HepG2 (cell line): Measurements from ENCODE around the gene HRNR. TPM values are rescaled to one million over a fixed set of nuclear protein-coding genes. Genes with fewer than 3 reads are reported as not detected.

Source experiments
- ATAC-seq: fragments of 200-7000 bp; cut with Tn5 transposase; 3 replicates; pipeline ENCODE4 v1.9.1; 2020; ENCODE audit warnings: mild to moderate bottlenecking, moderate library complexity
- BruUV-seq: library from RNA; stranded (reverse); fragments of 400-500 nt; replicated peaks from 2 replicates; lab custom pipeline; 2021; lab: Mats Ljungman, UMichigan
- CTCF ChIA-PET: fragments of 300-600 bp; formaldehyde crosslinking; extraction: SDS; loops from one replicate; lab custom pipeline; 2021; ENCODE audit warnings: low total read pairs, inconsistent platforms, low intra/inter-chr PET ratio; lab: Yijun Ruan, JAX
- POLR2A ChIA-PET: fragments of 350-600 bp; sonication (Branson Sonifier 250); formaldehyde crosslinking; loops from one replicate; lab custom pipeline; 2020; ENCODE audit warnings: antibody characterized with exemption, inconsistent platforms; lab: Yijun Ruan, JAX
- DNase-seq: peaks from one replicate; pipeline ENCODE4 v3.0.0-alpha.2; 2015; ENCODE audit warnings: low spot score
- FAIRE-seq: peaks from 3 replicates; lab custom pipeline; 2011; peaks lifted over from hg19 to GRCh38; lab: Jason Lieb, UNC
- H2AFZ ChIP-seq: one replicate; pipeline ENCODE4 v1.6.1; 2011; ENCODE audit warnings: low read length, inconsistent platforms
- H3K27ac ChIP-seq: fragments of 300-600 bp; 3 replicates; pipeline ENCODE4 v1.8.0; 2011; ENCODE audit warnings: mixed run types, mild to moderate bottlenecking, mixed read lengths, low read length, inconsistent platforms; ENCODE audit not compliant: insufficient read depth; ENCODE audit errors: extremely low read length
- H3K27me3 ChIP-seq, 2 experiments: fragments of 200-600 bp in 1 of 2; 2 replicates in 1 of 2; 3 replicates in 1 of 2; pipeline versions ENCODE4 v1.6.0 to v1.8.0; 2011; ENCODE audit warnings: low read length in 2 of 2, mild to moderate bottlenecking in 2 of 2, moderate library complexity in 2 of 2, inconsistent platforms in 1 of 2; ENCODE audit not compliant: insufficient read depth in 2 of 2, control insufficient read depth in 1 of 2
- H3K36me3 ChIP-seq, 2 experiments: fragments of 200-600 bp in 1 of 2; replicated peaks in 1 of 2; 2 replicates in 1 of 2; 3 replicates in 1 of 2; pipeline versions ENCODE4 v1.5.1 to v1.8.0; 2011; ENCODE audit warnings: low read length in 2 of 2, inconsistent platforms in 1 of 2; ENCODE audit not compliant: insufficient read depth in 2 of 2, control insufficient read depth in 1 of 2
- H3K4me1 ChIP-seq: 2 replicates; pipeline ENCODE4 v1.5.1; 2012; ENCODE audit warnings: low read length, inconsistent platforms; ENCODE audit not compliant: insufficient read depth
- H3K4me2 ChIP-seq: 2 replicates; pipeline ENCODE4 v1.6.0; 2011; ENCODE audit warnings: low read depth, low read length, inconsistent platforms
- H3K4me3 ChIP-seq, 3 experiments: fragments of 200-600 bp in 1 of 3; sonication (generic), shearing (Covaris generic) in 1 of 3; replicated peaks in 1 of 3; 2 replicates each; pipeline ENCODE4 v1.5.1; 2011 to 2016; ENCODE audit warnings: low read length in 3 of 3, inconsistent platforms in 2 of 3, low read depth in 2 of 3, mild to moderate bottlenecking in 2 of 3, control low read depth in 1 of 3, mixed read lengths in 1 of 3; ENCODE audit not compliant: insufficient read depth in 1 of 3
- H3K79me2 ChIP-seq: one replicate; pipeline ENCODE4 v1.6.1; 2011; ENCODE audit warnings: low read length, inconsistent platforms; ENCODE audit not compliant: insufficient read depth
- H3K9ac ChIP-seq: 2 replicates; pipeline ENCODE4 v1.6.0; 2011; ENCODE audit warnings: mild to moderate bottlenecking, low read depth, low read length, inconsistent platforms; ENCODE audit not compliant: insufficient read depth
- H3K9me3 ChIP-seq: 2 replicates; pipeline ENCODE4 v1.5.1; 2012; ENCODE audit warnings: mild to moderate bottlenecking, low read length
- H4K20me1 ChIP-seq: 2 replicates; pipeline ENCODE4 v1.6.0; 2011; ENCODE audit warnings: inconsistent platforms, mild to moderate bottlenecking, low read length, moderate library complexity; ENCODE audit not compliant: insufficient read depth
- ATF7-NPFF ChIP-seq: sonication (generic); formaldehyde crosslinking; IDR thresholded peaks from 2 replicates; pipeline ENCODE4 v1.8.1; 2023; ENCODE audit warnings: mild to moderate bottlenecking, low read depth, missing genetic modification reagents, moderate library complexity
- HNRNPUL1 ChIP-seq: fragments of 200-400 bp; formaldehyde crosslinking; IDR thresholded peaks from 2 replicates; pipeline ENCODE4 v1.6.1; 2017; ENCODE audit warnings: low read depth, mild to moderate bottlenecking, low read length, moderate library complexity
- PITX1 ChIP-seq: sonication (generic); formaldehyde crosslinking; IDR thresholded peaks from 2 replicates; pipeline ENCODE4 v1.5.1; 2020; ENCODE audit warnings: mild to moderate bottlenecking, missing genetic modification reagents
- RBAK ChIP-seq: sonication (generic); formaldehyde crosslinking; IDR thresholded peaks from 2 replicates; pipeline ENCODE4 v1.5.1; 2020; ENCODE audit warnings: mild to moderate bottlenecking, missing genetic modification reagents
- TGIF2 ChIP-seq: IDR thresholded peaks from 2 replicates; pipeline ENCODE4 v1.6.1; 2016; ENCODE audit warnings: control low read depth, missing compliant biosample characterization
- YY1 ChIP-seq: IDR thresholded peaks from 2 replicates; pipeline ENCODE4 v1.6.1; 2011; ENCODE audit warnings: low read length, low read depth, moderate library complexity, mild to moderate bottlenecking; ENCODE audit not compliant: insufficient read depth, insufficient replicate concordance
- ZNF180 ChIP-seq: sonication (generic); formaldehyde crosslinking; IDR thresholded peaks from 2 replicates; pipeline ENCODE4 v1.4.0; 2020; ENCODE audit warnings: low read depth, missing genetic modification reagents, borderline replicate concordance
- ZNF7 ChIP-seq: IDR thresholded peaks from 2 replicates; pipeline ENCODE4 v1.6.1; 2016; ENCODE audit warnings: missing biosample characterization, missing genetic modification reagents
- ZNF724P ChIP-seq: sonication (generic); formaldehyde crosslinking; IDR thresholded peaks from 2 replicates; pipeline ENCODE4 v1.8.0; 2022; ENCODE audit warnings: missing genetic modification reagents, borderline replicate concordance
- ZNF747 ChIP-seq: sonication (generic); formaldehyde crosslinking; IDR thresholded peaks from 2 replicates; pipeline ENCODE4 v1.8.1; 2023; ENCODE audit warnings: missing genetic modification reagents, mild to moderate bottlenecking, borderline replicate concordance
- WGBS: methylation state at CpG from one replicate; pipeline ENCODE4 v1.1.6; 2017; ENCODE audit warnings: low lambda C conversion rate; 5-methylcytosine and 5-hydroxymethylcytosine counted together
- in situ Hi-C: cut with HindIII; loops from 2 replicates; pipeline ENCODE4 v1.10.0; 2017; ENCODE audit warnings: low pct_unique_long_range_greater_than_20kb; ENCODE audit not compliant: extremely low pct_ligation_motif_present
- intact Hi-C: fragments of 100-400 bp; cut with micrococcal nuclease; formaldehyde crosslinking; loops from one replicate; pipeline ENCODE4 v1.10.0; 2022; ENCODE audit not compliant: unreplicated experiment
- polyA plus RNA-seq, 8 experiments: library from polyadenylated mRNA; depleted of rRNA in 3 of 8; stranded (reverse) in 7 of 8; unstranded in 1 of 8; fragments of >200 nt; fragmentation: Illumina TruSeq in 4 of 8; extraction: Trizol in 4 of 8; gene quantifications; 2 replicates each; pipeline versions ENCODE4 v1.2.1 to v1.2.3, GENCODE V29; 2011 to 2016; ENCODE audit warnings: low read depth in 4 of 8, missing spikeins in 1 of 8, mixed read lengths in 1 of 8; ENCODE audit not compliant: insufficient read depth in 1 of 8
- total RNA-seq, 5 experiments: library from RNA; depleted of rRNA; stranded (reverse); fragments of >200 nt; fragmentation: Illumina TruSeq; extraction: Trizol; gene quantifications; 2 replicates each; pipeline ENCODE4 v1.2.3, GENCODE V29; 2016; ENCODE audit warnings: low read depth in 1 of 5
- TF ChIP-seq, protein P1 (sequence below): sonication (generic); formaldehyde crosslinking; IDR thresholded peaks from 2 replicates; pipeline ENCODE4 v1.4.0; 2020; ENCODE audit warnings: missing genetic modification reagents
- TF ChIP-seq, protein P2 (sequence below): sonication (generic); formaldehyde crosslinking; IDR thresholded peaks from 2 replicates; pipeline ENCODE4 v1.5.0; 2020; ENCODE audit warnings: mild to moderate bottlenecking, low read depth, missing genetic modification reagents, borderline replicate concordance
- TF ChIP-seq, protein P3 (sequence below): sonication (generic); formaldehyde crosslinking; IDR thresholded peaks from 2 replicates; pipeline ENCODE4 v1.9.0; 2022; ENCODE audit warnings: missing genetic modification reagents, mild to moderate bottlenecking, borderline replicate concordance

HRNR gene
- total and polyA plus RNA-seq, 2 of the 13 experiments (the other 11 are each of a cell fraction or from before 2014, with no cell fraction given), result not detected

DNA sequence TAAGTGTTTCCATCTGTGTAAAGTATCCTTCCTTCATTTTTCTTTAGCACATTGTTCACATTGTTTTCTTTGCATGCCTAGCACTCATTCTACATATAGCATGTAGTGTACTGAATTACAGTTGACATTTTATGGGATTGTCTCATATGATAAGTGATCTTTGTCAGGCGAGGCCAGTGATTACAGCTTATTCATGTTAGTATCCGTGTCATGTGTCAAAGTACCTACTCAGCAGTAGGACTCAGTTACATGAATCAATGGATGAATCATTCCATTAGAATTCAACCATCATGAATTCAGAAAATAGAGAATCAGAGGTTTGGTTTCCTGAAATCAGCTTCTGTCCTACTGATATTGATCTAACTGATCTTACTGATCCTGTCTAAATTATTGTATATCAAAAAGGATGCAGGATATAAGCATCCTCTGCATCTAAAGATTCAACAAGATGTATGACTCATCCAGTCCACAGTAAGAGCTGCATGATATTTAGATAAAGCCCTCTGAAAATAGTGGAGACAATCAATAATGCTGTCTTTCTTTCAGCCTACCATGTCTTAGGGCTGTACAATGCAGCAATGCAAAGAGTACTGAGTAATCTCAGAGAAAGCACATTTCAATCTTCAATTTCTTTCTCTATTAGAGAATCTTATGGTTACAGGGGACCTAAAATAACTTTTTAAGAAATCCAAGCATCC, 20.7 kb upstream of the HRNR start:
- no peak overlapping the region for H3K27ac ChIP-seq
- H3K36me3 ChIP-seq, result no peaks in the 10 kb centered on the region
- no peak for DNase-seq
- ATAC-seq, result no peak
- in situ Hi-C loops (no loop called here), intact Hi-C loops (no loop called here)
- WGBS, result 2% methylated on average over 2 of the region's 2 CpGs
- TF ChIP-seq TGIF2 (CRISPR knock-in tag) (no peak), RBAK (CRISPR knock-in tag) (no peak), ZNF180 (CRISPR knock-in tag) (no peak), ZNF747 (CRISPR knock-in tag) (no peak)
- H3K4me3 ChIP-seq, result no peak overlapping the region
- CTCF ChIA-PET, result no interaction called here
- H4K20me1 ChIP-seq, result no peaks in the 10 kb centered on the region
- POLR2A ChIA-PET, result no interaction called here
- no peak overlapping the region for H3K4me2 ChIP-seq
- H2AFZ ChIP-seq, result no peak overlapping the region
- H3K79me2 ChIP-seq, result no peaks in the 10 kb centered on the region
- no peak for FAIRE-seq
- BruUV-seq, result no TSS peak
- no peaks in the 10 kb centered on the region for H3K4me1 ChIP-seq
- no peaks in the 10 kb centered on the region for H3K27me3 ChIP-seq
- H3K9me3 ChIP-seq, result no peaks in the 10 kb centered on the region; the same call in 1 of the 2 replicates
- no peak overlapping the region for H3K9ac ChIP-seq

DNA sequence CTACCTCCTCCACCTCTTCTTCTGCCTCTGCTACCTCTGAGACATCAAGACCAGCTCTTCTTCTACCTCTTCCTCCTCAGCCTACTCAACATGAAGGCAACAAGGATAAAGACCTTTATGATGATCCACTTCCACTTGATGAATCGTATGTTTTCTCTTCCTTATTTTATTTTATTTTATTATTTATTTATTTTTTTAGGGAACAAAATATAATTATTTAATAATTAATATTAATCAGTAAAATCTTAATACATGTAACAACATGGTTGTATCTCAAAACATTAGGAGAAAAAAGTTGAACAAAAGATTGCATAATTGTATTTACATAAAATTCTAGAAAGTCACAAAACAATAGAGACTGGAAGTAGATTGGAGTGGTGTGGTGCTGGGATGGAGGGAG, 13.1 kb upstream of the HRNR start:
- H3K27me3 ChIP-seq, result no peaks in the 10 kb centered on the region
- BruUV-seq, result no TSS peak
- H3K36me3 ChIP-seq, result no peaks in the 10 kb centered on the region
- DNase-seq, result no peak
- no peak overlapping the region for H3K4me3 ChIP-seq
- POLR2A ChIA-PET, result no interaction called here
- H3K4me1 ChIP-seq, result no peaks in the 10 kb centered on the region
- no peak for FAIRE-seq
- CTCF ChIA-PET, result no interaction called here
- ATAC-seq, result no peak
- no peak overlapping the region for H3K27ac ChIP-seq
- WGBS, result 32% methylated on average over 1 of the region's 1 CpG
- H3K4me2 ChIP-seq, result no peak overlapping the region
- H3K9me3 ChIP-seq, result no peaks in the 10 kb centered on the region; the same call in 1 of the 2 replicates
- intact Hi-C loops (no loop called here), in situ Hi-C loops (no loop called here)
- no peak overlapping the region for H3K9ac ChIP-seq
- H2AFZ ChIP-seq, result no peak overlapping the region
- no peaks in the 10 kb centered on the region for H3K79me2 ChIP-seq
- H4K20me1 ChIP-seq, result no peaks in the 10 kb centered on the region
- no peak for TF ChIP-seq ZNF7 (CRISPR knock-in tag)
- TF ChIP-seq, protein P1, sequence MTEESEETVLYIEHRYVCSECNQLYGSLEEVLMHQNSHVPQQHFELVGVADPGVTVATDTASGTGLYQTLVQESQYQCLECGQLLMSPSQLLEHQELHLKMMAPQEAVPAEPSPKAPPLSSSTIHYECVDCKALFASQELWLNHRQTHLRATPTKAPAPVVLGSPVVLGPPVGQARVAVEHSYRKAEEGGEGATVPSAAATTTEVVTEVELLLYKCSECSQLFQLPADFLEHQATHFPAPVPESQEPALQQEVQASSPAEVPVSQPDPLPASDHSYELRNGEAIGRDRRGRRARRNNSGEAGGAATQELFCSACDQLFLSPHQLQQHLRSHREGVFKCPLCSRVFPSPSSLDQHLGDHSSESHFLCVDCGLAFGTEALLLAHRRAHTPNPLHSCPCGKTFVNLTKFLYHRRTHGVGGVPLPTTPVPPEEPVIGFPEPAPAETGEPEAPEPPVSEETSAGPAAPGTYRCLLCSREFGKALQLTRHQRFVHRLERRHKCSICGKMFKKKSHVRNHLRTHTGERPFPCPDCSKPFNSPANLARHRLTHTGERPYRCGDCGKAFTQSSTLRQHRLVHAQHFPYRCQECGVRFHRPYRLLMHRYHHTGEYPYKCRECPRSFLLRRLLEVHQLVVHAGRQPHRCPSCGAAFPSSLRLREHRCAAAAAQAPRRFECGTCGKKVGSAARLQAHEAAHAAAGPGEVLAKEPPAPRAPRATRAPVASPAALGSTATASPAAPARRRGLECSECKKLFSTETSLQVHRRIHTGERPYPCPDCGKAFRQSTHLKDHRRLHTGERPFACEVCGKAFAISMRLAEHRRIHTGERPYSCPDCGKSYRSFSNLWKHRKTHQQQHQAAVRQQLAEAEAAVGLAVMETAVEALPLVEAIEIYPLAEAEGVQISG (CRISPR knock-in tag), result no peak
- TF ChIP-seq ZNF724P (CRISPR knock-in tag), result no peak
- TF ChIP-seq, protein P2, sequence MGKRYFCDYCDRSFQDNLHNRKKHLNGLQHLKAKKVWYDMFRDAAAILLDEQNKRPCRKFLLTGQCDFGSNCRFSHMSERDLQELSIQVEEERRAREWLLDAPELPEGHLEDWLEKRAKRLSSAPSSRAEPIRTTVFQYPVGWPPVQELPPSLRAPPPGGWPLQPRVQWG (CRISPR knock-in tag), result no peak
- no peak for TF ChIP-seq YY1
- no peak for TF ChIP-seq ATF7-NPFF (CRISPR knock-in tag)
- TF ChIP-seq, protein P3, sequence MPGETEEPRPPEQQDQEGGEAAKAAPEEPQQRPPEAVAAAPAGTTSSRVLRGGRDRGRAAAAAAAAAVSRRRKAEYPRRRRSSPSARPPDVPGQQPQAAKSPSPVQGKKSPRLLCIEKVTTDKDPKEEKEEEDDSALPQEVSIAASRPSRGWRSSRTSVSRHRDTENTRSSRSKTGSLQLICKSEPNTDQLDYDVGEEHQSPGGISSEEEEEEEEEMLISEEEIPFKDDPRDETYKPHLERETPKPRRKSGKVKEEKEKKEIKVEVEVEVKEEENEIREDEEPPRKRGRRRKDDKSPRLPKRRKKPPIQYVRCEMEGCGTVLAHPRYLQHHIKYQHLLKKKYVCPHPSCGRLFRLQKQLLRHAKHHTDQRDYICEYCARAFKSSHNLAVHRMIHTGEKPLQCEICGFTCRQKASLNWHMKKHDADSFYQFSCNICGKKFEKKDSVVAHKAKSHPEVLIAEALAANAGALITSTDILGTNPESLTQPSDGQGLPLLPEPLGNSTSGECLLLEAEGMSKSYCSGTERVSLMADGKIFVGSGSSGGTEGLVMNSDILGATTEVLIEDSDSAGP (CRISPR knock-in tag), result no peak
- no peak for TF ChIP-seq PITX1 (CRISPR knock-in tag)
- TF ChIP-seq HNRNPUL1, result no peak
